Activated T-cell treated with anti-CD3 and anti-CD28 coated beads for 24 hours (primary cell): ENCODE measurements around the gene STK24.
"Not testable (repeated sequence)": the region's sequence is repeated elsewhere in the genome, so short reads cannot be mapped to it uniquely, and the experiment has no call there.

Experiments
- DNase-seq: peaks from one replicate; pipeline ENCODE4 v3.0.0-alpha.2; 2020; ENCODE audit warnings: low read depth

The STK24 gene

DNA sequence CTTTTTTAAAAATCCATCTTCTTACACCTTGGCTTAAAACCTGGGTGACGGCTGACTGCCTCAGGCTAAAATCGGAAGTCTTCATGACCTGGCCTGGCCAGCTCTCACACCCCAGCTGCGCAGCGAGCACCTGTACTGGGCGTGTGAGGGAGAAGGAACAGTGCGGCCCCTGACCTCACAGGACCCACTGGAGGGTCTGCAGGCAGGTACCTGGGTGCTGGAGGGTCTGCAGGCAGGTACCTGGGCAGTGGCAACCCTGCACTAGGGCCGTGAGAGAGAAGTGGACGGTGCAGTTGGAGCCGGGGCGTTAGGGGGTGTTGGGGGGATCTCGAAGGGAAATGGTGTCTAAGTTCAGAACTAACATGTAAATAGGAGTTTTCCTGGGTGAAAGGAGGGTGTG, 144.3 kb downstream of the STK24 start:
- DNase-seq, result no peak

DNA sequence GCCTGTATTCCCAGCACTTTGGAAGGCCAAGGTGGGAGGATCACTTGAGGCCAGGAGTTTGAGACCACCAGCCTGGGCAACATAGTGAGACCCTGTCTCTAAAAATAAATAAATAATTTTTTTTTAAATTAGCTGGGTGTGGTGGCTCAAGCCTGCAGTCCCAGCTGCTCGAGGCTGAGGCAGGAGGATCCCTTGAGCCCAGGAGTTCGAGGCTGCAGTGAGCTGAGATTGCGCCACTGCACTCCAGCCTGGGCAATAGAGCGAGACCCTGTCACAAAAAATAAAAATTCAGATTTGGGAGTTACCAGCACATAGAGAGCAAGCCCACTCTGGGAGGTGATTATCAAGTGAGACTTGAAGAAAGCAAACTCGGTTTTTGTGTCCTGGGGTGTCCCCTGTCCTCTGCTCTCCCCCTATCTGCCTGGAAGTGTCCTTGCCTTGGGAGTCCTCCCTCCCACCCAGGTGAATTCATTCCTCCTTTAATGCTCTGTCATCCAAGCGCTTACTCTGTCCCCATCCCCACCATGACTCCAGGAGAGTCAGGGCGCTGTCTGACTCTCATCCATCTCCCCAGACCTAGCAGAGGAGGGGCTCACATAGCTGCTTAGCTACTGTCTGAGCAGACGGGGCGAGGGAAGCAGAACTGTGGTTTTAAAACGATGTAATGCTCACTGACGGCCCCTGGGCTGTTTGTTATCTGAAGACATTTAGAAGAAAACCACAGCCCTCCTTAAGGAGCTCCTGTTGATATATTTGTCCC, 146.8 kb downstream of the STK24 start:
- no peak for DNase-seq

DNA sequence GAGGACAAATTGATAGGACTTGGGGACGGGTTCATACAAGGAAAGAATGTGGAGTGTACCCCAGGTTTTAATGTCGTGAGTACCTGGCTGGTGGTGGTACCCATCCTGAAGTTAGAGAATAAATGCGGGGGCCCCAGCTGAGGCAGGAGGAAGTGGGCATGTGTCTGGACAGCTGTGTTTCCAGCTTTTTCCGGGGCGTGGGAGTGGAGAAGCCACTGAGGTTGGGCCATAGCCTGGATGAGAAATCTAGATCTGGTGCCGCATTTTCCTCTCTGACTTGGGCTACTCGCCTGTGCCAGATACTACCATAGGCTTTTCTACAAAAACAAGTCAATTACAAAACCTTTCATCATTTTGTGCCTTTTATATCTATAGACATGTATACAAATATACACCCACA, 147.4 kb downstream of the STK24 start:
- DNase-seq, result no peak

DNA sequence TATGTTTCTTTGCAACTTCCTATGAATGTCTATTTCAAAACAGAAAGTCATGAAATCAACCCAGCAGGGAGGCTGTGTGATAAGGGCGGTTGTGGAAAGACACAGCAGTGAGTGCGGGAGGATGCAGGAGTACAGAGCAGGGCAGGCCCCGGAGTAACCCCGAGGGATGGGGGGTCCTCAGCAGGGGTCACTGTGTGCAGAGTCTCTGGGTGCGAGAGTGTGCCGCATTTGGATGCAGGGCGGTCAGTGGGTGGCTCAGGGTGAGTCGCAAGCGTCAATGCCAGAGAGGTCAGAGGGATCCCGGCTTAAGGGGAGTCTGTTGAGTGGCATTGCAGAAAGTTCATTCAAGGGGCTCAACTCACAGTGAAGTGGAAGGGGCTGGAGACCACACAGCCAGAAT, 147.8 kb downstream of the STK24 start:
- DNase-seq, result no peak

DNA sequence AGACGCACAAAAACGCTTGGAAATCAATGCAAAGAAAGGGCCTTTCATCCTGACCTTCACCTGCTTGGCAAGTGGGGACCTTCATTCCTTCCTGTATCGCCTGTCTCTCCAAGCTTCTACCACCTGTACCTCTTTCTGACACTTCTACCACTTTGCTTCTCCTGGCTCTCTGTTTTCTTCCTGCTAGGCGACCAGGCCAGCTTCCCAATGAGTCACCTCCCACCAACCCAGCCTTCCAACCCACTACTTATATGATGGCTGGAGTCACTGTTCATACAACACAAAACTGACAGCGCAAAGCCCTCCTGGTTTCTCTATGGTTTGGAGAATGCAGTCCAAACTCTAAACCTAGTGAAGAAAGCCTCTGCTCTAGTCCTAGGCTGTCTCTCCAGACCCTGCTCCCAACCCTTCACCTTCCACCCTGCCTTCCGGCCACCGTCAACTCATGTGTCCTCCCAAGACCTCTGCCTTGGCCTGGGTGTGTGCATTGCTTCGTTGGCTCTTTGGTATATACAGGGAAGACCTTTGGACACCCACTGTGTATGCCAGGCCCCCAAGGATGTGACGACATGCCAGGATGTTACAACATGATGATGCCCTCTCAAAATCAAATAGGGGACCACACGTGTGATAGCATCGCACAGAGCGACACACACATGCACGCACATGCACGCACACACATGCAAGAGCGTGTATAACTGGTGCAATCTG, 148.5 kb downstream of the STK24 start:
- no peak for DNase-seq

DNA sequence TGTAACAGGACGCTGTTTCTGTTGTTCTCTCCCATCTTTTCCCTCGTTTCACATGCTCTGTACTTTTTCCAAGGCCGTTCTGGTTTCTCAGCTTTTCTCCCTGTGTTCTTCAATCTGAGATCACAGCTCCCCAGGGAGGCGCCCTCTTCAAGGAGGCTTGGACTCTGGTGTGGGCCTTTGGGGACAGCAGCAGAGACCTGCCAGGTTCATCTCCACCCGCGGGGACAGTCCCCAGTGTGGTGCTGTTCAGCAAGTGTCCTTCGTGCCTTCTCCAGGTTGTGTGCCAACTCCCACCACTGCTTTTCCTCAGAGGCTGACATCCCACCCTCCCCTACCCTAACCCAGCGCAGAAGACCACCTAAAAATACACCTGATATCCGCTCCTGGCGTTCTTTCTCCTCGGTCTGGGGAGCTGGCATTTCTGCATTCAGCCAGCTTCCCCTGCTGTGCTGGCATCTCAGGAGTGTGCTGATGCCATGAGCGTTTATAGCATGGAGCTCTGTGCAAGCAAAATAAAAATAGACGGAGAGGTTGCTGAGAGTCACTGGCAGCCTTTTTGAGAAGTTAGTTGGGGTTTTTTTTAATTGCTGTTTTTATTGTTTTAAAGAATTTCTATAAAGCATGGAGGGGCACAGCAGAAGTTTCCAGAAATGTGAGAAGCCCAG, 149.4 kb downstream of the STK24 start:
- DNase-seq, result no peak

DNA sequence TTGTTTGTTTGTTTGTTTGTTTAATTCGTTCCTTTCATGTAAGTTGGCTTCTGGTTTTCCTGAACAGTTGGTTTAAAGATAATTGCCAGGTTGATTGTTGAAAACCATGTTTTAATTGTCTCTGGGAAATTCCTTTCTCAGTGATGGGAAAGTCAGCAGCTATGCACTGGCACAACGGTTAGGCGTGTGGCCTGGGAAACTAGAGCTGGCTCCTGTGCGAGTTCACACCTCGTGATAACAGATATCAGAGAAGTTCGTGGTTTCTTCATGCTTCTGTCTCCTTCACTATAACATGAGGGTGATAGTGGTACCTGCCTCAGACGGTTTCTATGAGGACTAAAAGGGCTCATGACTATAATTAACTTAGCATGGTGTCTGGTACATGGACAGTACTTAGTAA, 153.5 kb downstream of the STK24 start:
- no peak for DNase-seq

DNA sequence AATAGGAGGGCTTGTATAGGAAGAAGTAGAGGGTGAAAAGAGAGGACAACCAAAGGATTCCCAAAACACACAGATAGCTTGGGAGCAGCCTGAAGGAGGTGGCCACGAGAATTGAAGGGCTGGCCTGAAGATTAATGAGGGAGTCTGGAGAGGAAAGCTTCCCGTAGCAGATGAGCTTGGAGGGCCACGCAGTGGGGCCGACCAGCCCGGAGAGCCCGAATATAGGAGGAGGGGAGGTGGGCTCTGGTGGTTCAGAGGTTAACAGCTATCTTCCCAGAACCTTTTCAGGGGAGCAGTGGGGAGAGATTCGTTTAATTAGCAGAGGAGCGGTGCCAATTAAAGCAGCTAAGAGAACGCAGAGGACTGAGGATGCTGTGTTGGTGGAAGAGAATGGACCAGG, 154.9 kb downstream of the STK24 start:
- DNase-seq, result no peak

DNA sequence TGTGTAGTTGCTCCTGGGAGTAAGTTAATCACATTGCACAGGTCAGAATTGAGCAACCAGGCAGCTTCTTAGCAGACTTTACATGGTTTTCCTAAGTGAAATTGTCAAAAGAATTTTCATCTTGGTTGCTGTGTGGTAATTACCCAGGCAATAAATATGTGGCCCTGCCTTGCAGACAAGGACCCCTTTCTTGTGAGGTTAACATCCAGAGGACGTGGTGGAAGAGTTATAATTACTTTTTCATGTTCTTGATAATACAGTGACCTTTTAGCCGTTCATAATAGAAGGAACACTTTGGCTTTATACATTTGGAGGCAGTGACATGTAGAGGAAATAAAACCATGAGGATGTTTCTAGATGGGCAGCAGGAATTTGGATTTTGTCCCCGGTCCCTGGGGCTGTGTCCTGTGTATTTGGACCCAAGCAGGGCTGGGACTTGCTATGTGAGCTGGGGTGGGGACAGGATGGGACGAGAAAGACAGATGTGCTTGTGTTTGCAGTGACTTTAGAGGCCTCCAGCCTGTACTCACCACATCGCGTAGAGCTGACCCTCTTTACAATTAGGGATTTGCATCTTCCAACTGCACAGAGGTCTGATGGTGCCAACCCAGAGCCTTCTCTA, 156.2 kb downstream of the STK24 start:
- DNase-seq, result no peak

DNA sequence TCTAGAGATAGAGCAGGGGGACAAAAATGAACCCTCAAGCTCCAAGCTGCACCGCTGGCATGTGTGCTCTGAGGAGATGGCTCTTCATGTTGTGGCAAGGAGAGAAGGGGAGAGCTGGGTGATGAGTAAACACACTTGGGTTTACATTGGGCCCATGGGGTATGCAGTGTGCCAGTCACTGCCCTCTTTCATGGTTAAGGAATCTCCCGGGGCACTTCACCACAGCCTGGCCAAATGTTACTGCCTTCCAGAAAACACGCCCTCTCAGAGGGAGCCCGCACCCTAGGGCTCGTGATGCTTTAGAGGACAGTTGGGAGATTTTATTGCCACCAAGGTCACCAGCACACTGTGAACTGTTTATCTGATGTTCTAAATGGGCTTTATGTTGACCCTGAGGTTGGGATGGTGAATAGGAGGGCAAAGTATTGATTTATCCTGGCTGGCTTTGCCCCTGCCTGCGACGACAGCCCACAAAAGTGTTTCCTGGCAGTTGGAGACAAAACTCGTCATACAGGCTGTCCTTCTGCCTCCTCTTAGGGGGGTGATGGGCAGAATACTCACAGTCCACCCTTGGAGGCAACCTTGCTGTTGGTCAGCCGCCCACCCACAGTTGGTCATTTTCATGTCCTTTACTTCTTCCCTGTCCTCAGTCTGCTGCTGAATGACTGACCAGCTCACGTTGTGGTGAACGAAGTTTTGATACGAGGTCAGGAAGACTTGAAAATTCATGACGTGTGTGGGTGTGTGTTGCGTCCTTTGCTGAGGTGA, 156.9 kb downstream of the STK24 start:
- DNase-seq, result no peak

DNA sequence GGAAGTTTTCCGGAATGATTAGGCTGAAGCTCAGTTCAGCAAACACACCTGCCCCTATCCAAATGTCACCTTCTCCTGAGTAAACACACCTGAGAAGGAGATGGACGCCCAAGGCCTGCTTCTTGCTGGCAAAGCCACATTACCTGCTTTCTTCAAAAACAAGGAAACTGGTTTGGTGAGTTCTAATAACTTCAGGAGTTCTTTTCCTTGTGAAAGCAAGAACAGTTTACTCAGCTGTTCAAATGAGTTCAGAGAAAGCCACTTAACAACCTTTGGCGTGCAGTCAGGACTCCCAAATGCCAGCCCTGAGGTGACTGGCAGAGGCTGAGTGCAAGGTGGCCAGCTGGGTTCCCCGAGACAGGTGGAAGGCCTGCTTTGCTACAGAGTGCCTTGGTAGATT, 160.5 kb downstream of the STK24 start:
- no peak for DNase-seq

DNA sequence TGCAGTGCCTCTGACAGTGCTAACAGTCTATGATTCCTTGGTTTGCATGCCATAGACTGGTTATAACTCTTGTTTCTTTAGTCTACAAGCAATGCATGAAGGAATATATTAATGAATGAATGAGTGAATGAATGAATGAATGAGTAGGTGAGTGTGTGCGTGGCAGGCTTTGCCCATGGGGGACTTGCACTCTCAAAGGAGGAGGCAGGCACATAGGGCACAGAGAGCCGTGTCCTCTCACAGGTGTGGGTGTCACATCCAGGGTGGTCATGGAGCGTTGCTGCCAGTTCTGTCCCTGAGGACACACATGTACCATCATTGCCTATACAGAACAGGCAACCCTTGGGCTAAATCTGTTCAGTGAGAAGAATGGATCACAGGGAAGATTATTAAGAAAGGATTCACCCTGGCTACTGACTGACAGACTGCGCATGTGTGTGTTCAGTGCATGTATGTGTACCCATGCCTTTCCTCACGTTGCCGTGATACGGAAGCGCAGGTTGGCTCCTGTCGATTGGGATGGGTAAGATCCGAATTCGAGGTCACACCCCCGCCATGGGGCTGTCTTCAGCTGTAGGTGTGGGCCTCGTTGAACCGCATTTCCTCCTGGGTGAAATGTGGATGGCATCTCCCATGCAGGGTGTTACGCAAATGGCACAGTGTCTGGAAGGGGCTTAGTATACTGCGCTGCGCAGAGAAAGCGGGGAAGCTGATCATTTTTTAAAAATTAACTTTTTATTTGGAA, 161.4 kb downstream of the STK24 start:
- no peak for DNase-seq

DNA sequence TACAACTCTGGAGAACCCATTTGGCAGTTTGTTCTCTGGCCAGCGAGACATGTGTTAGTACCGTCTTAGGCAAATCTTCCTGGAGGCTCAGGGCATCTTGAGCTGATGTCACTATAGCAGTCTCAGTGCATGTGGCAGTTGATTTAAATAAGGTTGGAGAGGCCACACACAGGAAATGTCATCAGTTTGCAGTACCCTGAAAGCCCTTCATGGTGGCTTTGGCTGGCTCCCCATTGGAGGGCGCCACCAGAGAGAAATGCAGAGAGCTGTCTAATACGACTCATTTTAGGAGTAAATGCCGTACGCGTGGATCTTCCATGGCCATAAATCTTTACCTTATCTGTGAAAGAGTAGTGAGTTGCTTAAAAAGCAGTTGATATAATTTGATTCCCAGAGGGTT, 163.1 kb downstream of the STK24 start:
- DNase-seq, result no peak

DNA sequence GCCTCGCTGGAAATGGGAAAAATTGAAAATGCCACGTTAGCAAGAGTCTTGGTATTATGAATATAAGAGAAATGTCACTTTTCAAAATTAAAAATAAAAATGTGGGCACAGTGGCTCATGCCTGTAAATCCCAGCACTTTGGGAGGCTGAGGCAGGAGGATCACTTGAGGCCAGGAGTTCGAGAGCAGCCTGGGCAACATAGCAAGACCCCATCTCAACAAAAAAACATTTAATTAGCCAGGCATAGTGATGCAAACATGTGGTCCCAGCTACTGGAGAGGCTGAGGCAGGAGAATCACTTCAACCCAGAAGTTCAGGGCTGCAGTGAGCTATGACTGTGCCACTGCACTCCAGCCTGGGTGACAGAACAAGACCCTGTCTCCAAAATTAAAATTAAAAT, 163.6 kb downstream of the STK24 start:
- DNase-seq, result not testable (repeated sequence)

DNA sequence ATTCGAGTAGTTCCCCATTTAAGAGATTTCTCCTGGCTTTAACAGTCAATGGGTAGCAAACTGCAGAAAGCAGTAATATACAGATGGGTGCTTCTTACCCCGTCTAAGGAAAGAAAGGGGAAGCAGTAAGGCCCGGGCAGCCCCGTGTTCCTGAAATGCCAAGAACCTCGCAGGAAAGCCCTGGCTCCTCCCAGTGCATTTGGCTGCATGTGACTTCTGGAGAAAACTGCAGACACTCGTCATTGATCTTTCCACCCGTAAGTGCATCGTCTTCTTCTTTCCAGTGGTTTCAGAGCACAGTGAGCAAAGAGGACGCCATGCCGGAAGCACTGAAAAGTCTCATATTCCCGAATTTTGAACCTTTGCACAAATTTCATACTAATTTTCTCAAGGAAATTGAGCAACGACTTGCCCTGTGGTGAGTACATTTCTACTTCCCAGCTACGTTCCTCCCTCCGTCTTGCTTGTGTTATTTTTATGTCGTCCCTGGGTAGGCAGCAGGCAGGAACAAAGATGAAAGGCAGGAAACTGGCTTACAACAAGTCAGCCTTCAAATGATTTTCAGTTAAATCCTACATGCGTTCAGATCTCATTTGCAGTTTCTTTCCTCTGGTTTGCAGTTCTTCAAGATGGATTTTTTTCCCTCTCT, 165.2 kb downstream of the STK24 start:
- DNase-seq, result no peak

DNA sequence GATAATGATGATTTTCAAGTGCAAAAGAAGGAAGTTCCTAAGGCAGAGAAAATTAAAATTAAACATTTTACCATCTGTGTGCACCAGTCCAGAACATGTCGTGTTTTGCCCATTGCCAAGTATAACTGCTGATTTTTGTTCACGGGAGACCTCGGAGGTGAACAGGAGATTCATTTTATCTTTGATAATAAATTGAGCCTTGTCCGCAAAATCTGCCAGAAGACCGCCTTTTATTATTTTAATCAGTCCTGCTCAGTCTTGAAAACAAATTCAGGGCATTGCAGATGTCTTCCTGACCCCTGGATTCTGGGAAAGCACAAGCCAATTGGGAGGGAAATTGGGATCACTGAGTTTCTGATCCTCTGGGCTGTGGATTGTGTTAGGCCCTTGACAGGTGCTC, 165.9 kb downstream of the STK24 start:
- no peak for DNase-seq

DNA sequence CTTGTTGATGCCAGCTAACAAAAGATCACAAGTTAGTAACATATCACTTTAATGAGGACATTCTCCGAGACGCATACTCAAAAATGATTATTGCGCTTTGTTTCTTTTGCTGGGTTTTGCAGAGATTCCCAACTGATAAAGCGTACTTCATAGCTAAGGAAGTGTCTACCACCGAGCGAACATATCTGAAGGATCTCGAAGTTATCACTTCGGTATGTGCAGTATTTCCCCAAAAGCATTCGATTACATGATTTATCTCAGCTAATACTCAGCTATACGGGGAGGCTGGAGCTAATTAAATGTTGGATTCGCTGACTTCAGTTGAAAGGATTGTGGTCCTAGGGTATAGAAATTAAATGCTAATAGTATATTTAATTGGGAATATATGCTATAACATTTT, 166.3 kb downstream of the STK24 start:
- no peak for DNase-seq

DNA sequence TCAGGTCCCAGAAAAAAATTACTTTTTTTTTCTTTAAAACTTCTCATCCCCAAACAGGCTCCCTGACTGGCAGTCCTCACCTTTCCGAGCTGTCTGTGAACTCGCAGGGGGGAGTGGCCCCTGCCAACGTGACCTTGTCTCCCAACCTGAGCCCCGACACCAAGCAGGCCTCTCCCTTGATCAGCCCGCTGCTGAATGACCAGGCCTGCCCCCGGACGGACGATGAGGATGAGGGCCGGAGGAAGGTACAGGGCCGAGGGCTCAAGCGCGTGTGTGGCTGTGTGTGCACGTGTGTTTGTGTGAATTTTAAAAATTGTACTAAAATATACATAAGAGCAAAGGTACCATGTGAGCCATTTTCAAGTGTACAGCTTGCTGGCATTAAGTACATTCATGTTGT, 167.6 kb downstream of the STK24 start:
- no peak for DNase-seq

DNA sequence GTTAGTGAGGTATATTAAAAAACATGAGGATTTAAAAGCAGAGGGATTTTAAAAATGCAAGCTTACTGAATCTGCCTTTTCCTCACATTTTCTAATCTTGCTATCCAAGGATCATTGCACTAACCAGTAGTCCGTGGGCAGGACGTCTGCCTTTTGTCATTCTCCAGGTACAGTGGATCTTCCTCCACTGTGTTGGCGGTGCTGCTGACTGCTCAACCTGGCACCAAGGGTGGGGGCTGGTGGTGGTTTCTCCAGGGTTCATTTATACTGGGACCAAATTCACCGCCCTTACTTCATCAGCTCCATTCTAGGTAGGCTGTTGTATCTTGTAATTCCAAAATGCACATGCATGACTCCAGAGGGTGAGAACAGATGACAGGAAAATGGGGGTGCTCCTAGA, 169.3 kb downstream of the STK24 start:
- DNase-seq, result no peak

DNA sequence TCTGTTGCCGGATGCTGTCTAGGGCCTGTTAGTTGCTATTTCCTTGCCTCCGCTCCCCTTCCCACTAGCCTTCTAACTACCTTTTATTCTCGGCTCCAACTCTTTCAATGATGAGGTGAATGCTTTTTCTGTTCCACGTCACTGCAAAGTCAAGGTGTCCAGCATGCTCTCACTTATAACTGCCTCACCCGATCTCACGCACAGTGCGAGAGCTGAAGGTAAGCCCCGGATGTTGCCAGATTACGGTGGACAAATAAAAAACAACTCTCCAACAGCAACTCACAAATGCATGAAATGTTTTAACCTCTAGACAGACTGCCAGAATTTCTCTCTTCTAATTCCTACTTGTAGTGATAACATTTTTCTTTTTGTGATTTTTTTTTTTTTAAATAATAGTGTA, 169.9 kb downstream of the STK24 start:
- no peak for DNase-seq

DNA sequence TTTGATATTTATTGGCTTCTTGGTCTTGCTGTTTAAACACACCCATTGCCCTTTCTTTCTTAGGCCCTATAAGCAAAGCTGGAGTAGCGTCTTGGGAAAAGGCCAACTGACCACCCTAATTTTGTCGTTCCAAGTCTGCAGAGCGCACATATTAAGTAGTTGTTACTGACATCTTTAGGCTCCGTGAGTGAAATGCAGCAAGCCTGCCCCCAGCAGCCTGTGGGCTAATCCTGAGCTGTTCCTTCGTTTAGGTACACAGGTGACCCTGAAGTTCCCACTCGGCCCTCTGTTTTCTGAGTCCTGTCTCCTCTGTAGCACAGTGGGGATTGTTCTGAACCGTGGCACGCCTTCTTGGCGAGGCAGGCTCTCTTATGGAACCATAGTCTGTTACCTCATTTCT, 170.5 kb downstream of the STK24 start:
- no peak for DNase-seq
